PC-9 (cell line): ENCODE data around the gene PHLPP1.

Source experiments
- CTCF ChIP-seq: fragments of 200-600 bp; sonication (generic); conservative IDR thresholded peaks from 2 replicates; pipeline ENCODE4 v1.6.1; 2017; ENCODE audit warnings: mixed run types, antibody characterized with exemption, mild to moderate bottlenecking, moderate library complexity
- EZH2 ChIP-seq: fragments of 200-600 bp; sonication (generic); IDR thresholded peaks from 2 replicates; pipeline ENCODE4 v1.8.0; 2017; ENCODE audit warnings: antibody characterized with exemption, low read depth

GRCh38 chr18:62841405-62841804, 126.1 kb downstream of the PHLPP1 start:
- no peak for TF ChIP-seq CTCF
- no peak for TF ChIP-seq EZH2
